ENCODE results near the gene PLA2G4F.

GRCh38 chr15:42153874-42154211, 2.6 kb downstream of the PLA2G4F start:
- TF ChIP-seq, protein P1, sequence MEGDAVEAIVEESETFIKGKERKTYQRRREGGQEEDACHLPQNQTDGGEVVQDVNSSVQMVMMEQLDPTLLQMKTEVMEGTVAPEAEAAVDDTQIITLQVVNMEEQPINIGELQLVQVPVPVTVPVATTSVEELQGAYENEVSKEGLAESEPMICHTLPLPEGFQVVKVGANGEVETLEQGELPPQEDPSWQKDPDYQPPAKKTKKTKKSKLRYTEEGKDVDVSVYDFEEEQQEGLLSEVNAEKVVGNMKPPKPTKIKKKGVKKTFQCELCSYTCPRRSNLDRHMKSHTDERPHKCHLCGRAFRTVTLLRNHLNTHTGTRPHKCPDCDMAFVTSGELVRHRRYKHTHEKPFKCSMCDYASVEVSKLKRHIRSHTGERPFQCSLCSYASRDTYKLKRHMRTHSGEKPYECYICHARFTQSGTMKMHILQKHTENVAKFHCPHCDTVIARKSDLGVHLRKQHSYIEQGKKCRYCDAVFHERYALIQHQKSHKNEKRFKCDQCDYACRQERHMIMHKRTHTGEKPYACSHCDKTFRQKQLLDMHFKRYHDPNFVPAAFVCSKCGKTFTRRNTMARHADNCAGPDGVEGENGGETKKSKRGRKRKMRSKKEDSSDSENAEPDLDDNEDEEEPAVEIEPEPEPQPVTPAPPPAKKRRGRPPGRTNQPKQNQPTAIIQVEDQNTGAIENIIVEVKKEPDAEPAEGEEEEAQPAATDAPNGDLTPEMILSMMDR (IDR thresholded peaks at IDR 0.05; ENCODE audit: low read length), result no peak
- TF ChIP-seq EZH2 (IDR thresholded peaks at IDR 0.05; ENCODE audit: borderline replicate concordance, low read length), result no peak

All from OCI-LY1 (cell line).